HepG2 (cell line): ENCODE results near the gene RNF168. TPM values are rescaled to one million over a fixed set of nuclear protein-coding genes. Genes with fewer than 3 reads are reported as not detected.

Experiments used
- MTA1 ChIP-seq: sonication (generic); formaldehyde crosslinking; IDR thresholded peaks from 2 replicates; pipeline ENCODE4 v1.4.0; 2020; ENCODE audit warnings: missing genetic modification reagents, mild to moderate bottlenecking, borderline replicate concordance
- NFE2L1 ChIP-seq: sonication (generic); formaldehyde crosslinking; IDR thresholded peaks from 2 replicates; pipeline ENCODE4 v1.4.0; 2020; ENCODE audit warnings: missing genetic modification reagents, mild to moderate bottlenecking, borderline replicate concordance
- NR2F6 ChIP-seq, 2 experiments: IDR thresholded peaks; 2 replicates each; pipeline ENCODE4 v1.6.1; 2016; ENCODE audit warnings: antibody characterized with exemption in 1 of 2, mild to moderate bottlenecking in 1 of 2
- NR3C1 ChIP-seq: sonication (generic); formaldehyde crosslinking; IDR thresholded peaks from 2 replicates; pipeline ENCODE4 v1.4.0; 2020; ENCODE audit warnings: missing genetic modification reagents
- POGZ ChIP-seq: sonication (generic); formaldehyde crosslinking; IDR thresholded peaks from 2 replicates; pipeline ENCODE4 v1.4.0; 2020; ENCODE audit warnings: mild to moderate bottlenecking, missing genetic modification reagents
- REL ChIP-seq: sonication (generic); formaldehyde crosslinking; conservative IDR thresholded peaks from 2 replicates; pipeline ENCODE4 v1.8.0; 2022; ENCODE audit warnings: mild to moderate bottlenecking, missing genetic modification reagents, moderate library complexity
- SMARCE1 ChIP-seq: fragments of 450-650 bp; IDR thresholded peaks from 2 replicates; pipeline ENCODE4 v1.6.1; 2017; ENCODE audit warnings: borderline replicate concordance
- TGIF2 ChIP-seq: IDR thresholded peaks from 2 replicates; pipeline ENCODE4 v1.6.1; 2016; ENCODE audit warnings: control low read depth, missing compliant biosample characterization
- YEATS2 ChIP-seq: sonication (generic); formaldehyde crosslinking; IDR thresholded peaks from 2 replicates; pipeline ENCODE4 v1.4.0; 2020; ENCODE audit warnings: missing genetic modification reagents, borderline replicate concordance
- ZNF235 ChIP-seq: sonication (generic); formaldehyde crosslinking; IDR thresholded peaks from 2 replicates; pipeline ENCODE4 v1.8.1; 2023; ENCODE audit warnings: mild to moderate bottlenecking, missing genetic modification reagents, borderline replicate concordance
- ZNF33A ChIP-seq: sonication (generic); formaldehyde crosslinking; IDR thresholded peaks from 2 replicates; pipeline ENCODE4 v1.5.1; 2020; ENCODE audit warnings: missing genetic modification reagents, mild to moderate bottlenecking, moderate library complexity, borderline replicate concordance
- ZNF367 ChIP-seq: sonication (generic); formaldehyde crosslinking; IDR thresholded peaks from 2 replicates; pipeline ENCODE4 v1.4.0; 2020; ENCODE audit warnings: missing genetic modification reagents, borderline replicate concordance
- polyA plus RNA-seq, 8 experiments: library from polyadenylated mRNA; depleted of rRNA in 3 of 8; stranded (reverse) in 7 of 8; unstranded in 1 of 8; fragments of >200 nt; fragmentation: Illumina TruSeq in 4 of 8; extraction: Trizol in 4 of 8; gene quantifications; 2 replicates each; pipeline versions ENCODE4 v1.2.1 to v1.2.3, GENCODE V29; 2011 to 2016; ENCODE audit warnings: low read depth in 4 of 8, missing spikeins in 1 of 8, mixed read lengths in 1 of 8; ENCODE audit not compliant: insufficient read depth in 1 of 8
- total RNA-seq, 5 experiments: library from RNA; depleted of rRNA; stranded (reverse); fragments of >200 nt; fragmentation: Illumina TruSeq; extraction: Trizol; gene quantifications; 2 replicates each; pipeline ENCODE4 v1.2.3, GENCODE V29; 2016; ENCODE audit warnings: low read depth in 1 of 5
- TF ChIP-seq, protein P1 (sequence below): sonication (generic); formaldehyde crosslinking; IDR thresholded peaks from 2 replicates; pipeline ENCODE4 v1.5.1; 2020; ENCODE audit warnings: missing genetic modification reagents, mild to moderate bottlenecking, borderline replicate concordance
- TF ChIP-seq, protein P2 (sequence below): sonication (generic); formaldehyde crosslinking; IDR thresholded peaks from 2 replicates; pipeline ENCODE4 v1.4.0; 2020; ENCODE audit warnings: mild to moderate bottlenecking, missing genetic modification reagents
- TF ChIP-seq, protein P3 (sequence below): sonication (generic); formaldehyde crosslinking; IDR thresholded peaks from 2 replicates; pipeline ENCODE4 v1.4.0; 2020; ENCODE audit warnings: missing genetic modification reagents
- TF ChIP-seq, protein P4 (sequence below): sonication (generic); formaldehyde crosslinking; IDR thresholded peaks from 2 replicates; pipeline ENCODE4 v1.8.0; 2022; ENCODE audit warnings: low read depth, missing genetic modification reagents
- TF ChIP-seq, protein P5 (sequence below): sonication (generic); formaldehyde crosslinking; IDR thresholded peaks from 2 replicates; pipeline ENCODE4 v1.4.0; 2020; ENCODE audit warnings: missing genetic modification reagents
- TF ChIP-seq, protein P6 (sequence below), 2 experiments: fragments of 450-650 bp in 1 of 2; sonication (generic) in 1 of 2; formaldehyde crosslinking; IDR thresholded peaks; 2 replicates each; pipeline versions ENCODE4 v1.5.0 to v1.8.0; 2020 to 2022; ENCODE audit warnings: mild to moderate bottlenecking in 1 of 2, missing genetic modification reagents in 1 of 2

Gene RNF168
- total and polyA plus RNA-seq, 2 of the 13 experiments (the other 11 are each of a cell fraction or from before 2014, with no cell fraction given): 3.7 to 22.9 TPM

DNA sequence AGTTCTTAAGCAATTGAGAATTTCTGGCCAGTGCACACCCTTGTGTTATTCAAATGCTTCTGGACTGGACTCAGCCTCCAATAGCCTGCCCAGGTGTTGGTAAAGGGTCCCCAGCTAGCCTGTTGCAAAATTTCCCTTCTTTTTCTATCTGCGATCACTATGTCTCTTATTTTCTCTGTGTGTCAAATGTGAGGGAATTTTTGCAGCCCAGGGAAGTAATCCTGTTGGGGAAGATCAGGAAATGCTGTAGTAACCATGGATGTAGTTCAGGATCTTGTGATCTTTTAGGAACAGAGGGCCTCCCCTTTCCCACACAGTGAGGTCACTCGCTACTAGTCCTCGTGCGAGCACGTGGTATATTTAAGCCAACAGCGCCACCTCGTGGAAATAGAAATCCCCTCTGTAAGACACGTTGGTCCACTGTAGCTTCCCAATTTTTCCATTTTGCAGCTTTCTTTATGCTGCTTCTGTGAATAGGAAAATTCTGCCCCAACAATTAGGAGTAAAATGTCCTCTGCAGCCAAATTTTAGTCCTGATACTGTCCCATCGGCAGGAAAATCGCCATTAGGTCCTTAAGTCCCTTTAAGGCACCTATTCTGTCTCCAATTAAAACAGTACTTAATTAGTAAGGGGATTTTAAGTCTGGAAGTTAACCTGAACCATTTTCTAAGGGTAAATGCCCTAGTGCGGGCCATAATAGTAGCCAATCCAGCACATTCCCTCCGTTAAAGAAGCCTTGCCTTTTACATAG lies 15.6 kb upstream of the RNF168 start (continued):
- TF ChIP-seq, protein P1, sequence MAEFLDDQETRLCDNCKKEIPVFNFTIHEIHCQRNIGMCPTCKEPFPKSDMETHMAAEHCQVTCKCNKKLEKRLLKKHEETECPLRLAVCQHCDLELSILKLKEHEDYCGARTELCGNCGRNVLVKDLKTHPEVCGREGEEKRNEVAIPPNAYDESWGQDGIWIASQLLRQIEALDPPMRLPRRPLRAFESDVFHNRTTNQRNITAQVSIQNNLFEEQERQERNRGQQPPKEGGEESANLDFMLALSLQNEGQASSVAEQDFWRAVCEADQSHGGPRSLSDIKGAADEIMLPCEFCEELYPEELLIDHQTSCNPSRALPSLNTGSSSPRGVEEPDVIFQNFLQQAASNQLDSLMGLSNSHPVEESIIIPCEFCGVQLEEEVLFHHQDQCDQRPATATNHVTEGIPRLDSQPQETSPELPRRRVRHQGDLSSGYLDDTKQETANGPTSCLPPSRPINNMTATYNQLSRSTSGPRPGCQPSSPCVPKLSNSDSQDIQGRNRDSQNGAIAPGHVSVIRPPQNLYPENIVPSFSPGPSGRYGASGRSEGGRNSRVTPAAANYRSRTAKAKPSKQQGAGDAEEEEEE: no peak
- TF ChIP-seq, protein P2, sequence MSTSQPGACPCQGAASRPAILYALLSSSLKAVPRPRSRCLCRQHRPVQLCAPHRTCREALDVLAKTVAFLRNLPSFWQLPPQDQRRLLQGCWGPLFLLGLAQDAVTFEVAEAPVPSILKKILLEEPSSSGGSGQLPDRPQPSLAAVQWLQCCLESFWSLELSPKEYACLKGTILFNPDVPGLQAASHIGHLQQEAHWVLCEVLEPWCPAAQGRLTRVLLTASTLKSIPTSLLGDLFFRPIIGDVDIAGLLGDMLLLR: no peak
- TF ChIP-seq NR3C1 (CRISPR knock-in tag): no peak
- peak; percentile 57; the same call in 1 of the 2 replicates for TF ChIP-seq YEATS2 (CRISPR knock-in tag)
- TF ChIP-seq, protein P3, sequence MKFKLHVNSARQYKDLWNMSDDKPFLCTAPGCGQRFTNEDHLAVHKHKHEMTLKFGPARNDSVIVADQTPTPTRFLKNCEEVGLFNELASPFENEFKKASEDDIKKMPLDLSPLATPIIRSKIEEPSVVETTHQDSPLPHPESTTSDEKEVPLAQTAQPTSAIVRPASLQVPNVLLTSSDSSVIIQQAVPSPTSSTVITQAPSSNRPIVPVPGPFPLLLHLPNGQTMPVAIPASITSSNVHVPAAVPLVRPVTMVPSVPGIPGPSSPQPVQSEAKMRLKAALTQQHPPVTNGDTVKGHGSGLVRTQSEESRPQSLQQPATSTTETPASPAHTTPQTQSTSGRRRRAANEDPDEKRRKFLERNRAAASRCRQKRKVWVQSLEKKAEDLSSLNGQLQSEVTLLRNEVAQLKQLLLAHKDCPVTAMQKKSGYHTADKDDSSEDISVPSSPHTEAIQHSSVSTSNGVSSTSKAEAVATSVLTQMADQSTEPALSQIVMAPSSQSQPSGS (CRISPR knock-in tag): peak; percentile 74
- no peak for TF ChIP-seq NR2F6 (IDR thresholded peaks at IDR 0.05)
- TF ChIP-seq NR2F6 (CRISPR knock-in tag; IDR thresholded peaks at IDR 0.05): 0 out of 2 replicates have a peak, but pooled peaks have one; percentile 21
- TF ChIP-seq TGIF2 (CRISPR knock-in tag): peak; percentile 42; the same call in 1 of the 2 replicates
- TF ChIP-seq ZNF367 (CRISPR knock-in tag): no peak
- TF ChIP-seq, protein P4, sequence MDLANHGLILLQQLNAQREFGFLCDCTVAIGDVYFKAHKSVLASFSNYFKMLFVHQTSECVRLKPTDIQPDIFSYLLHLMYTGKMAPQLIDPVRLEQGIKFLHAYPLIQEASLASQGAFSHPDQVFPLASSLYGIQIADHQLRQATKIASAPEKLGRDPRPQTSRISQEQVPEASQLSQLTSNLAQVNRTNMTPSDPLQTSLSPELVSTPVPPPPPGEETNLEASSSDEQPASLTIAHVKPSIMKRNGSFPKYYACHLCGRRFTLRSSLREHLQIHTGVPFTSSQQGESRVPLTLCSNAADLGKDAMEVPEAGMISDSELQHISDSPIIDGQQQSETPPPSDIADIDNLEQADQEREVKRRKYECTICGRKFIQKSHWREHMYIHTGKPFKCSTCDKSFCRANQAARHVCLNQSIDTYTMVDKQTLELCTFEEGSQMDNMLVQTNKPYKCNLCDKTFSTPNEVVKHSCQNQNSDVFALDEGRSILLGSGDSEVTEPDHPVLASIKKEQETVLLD: no peak
- no peak for TF ChIP-seq ZNF33A (CRISPR knock-in tag)
- TF ChIP-seq NFE2L1 (CRISPR knock-in tag): no peak
- no peak for TF ChIP-seq SMARCE1
- TF ChIP-seq REL: no peak
- no peak for TF ChIP-seq ZNF235 (CRISPR knock-in tag)
- TF ChIP-seq POGZ (CRISPR knock-in tag): no peak
- TF ChIP-seq MTA1 (CRISPR knock-in tag): no peak
- TF ChIP-seq, protein P5, sequence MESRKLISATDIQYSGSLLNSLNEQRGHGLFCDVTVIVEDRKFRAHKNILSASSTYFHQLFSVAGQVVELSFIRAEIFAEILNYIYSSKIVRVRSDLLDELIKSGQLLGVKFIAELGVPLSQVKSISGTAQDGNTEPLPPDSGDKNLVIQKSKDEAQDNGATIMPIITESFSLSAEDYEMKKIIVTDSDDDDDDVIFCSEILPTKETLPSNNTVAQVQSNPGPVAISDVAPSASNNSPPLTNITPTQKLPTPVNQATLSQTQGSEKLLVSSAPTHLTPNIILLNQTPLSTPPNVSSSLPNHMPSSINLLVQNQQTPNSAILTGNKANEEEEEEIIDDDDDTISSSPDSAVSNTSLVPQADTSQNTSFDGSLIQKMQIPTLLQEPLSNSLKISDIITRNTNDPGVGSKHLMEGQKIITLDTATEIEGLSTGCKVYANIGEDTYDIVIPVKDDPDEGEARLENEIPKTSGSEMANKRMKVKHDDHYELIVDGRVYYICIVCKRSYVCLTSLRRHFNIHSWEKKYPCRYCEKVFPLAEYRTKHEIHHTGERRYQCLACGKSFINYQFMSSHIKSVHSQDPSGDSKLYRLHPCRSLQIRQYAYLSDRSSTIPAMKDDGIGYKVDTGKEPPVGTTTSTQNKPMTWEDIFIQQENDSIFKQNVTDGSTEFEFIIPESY: no peak
- TF ChIP-seq, protein P6, sequence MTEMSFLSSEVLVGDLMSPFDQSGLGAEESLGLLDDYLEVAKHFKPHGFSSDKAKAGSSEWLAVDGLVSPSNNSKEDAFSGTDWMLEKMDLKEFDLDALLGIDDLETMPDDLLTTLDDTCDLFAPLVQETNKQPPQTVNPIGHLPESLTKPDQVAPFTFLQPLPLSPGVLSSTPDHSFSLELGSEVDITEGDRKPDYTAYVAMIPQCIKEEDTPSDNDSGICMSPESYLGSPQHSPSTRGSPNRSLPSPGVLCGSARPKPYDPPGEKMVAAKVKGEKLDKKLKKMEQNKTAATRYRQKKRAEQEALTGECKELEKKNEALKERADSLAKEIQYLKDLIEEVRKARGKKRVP (CRISPR knock-in tag; IDR thresholded peaks at IDR 0.05): no peak
